Measurements from ENCODE around the gene SLC24A3.

The SLC24A3 gene

GRCh38 chr20:19692685-19693119 is 480.3 kb downstream of the SLC24A3 start (continued):
- TF ChIP-seq, protein P1, sequence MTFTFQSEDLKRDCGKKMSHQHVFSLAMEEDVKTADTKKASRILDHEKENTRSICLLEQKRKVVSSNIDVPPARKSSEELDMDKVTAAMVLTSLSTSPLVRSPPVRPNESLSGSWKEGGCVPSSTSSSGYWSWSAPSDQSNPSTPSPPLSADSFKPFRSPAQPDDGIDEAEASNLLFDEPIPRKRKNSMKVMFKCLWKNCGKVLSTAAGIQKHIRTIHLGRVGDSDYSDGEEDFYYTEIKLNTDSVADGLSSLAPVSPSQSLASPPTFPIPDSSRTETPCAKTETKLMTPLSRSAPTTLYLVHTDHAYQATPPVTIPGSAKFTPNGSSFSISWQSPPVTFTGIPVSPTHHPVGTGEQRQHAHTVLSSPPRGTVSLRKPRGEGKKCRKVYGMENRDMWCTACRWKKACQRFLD (tag by site-specific recombination; IDR thresholded peaks at IDR 0.05): no peak
- TF ChIP-seq MZF1 (tag by site-specific recombination; IDR thresholded peaks at IDR 0.05; ENCODE audit: borderline replicate concordance): no peak
- TF ChIP-seq ZNF23 (tag by site-specific recombination; IDR thresholded peaks at IDR 0.05; ENCODE audit: borderline replicate concordance): no peak
- peak; percentile 50 for TF ChIP-seq CTCF (tag by site-specific recombination; IDR thresholded peaks at IDR 0.05)
- TF ChIP-seq, protein P2, sequence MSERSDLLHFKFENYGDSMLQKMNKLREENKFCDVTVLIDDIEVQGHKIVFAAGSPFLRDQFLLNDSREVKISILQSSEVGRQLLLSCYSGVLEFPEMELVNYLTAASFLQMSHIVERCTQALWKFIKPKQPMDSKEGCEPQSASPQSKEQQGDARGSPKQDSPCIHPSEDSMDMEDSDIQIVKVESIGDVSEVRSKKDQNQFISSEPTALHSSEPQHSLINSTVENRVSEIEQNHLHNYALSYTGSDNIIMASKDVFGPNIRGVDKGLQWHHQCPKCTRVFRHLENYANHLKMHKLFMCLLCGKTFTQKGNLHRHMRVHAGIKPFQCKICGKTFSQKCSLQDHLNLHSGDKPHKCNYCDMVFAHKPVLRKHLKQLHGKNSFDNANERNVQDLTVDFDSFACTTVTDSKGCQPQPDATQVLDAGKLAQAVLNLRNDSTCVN (tag by site-specific recombination; optimal IDR thresholded peaks at IDR 0.05): no peak
- no peak for TF ChIP-seq KLF1 (tag by site-specific recombination; IDR thresholded peaks at IDR 0.05)
- TF ChIP-seq, protein P3, sequence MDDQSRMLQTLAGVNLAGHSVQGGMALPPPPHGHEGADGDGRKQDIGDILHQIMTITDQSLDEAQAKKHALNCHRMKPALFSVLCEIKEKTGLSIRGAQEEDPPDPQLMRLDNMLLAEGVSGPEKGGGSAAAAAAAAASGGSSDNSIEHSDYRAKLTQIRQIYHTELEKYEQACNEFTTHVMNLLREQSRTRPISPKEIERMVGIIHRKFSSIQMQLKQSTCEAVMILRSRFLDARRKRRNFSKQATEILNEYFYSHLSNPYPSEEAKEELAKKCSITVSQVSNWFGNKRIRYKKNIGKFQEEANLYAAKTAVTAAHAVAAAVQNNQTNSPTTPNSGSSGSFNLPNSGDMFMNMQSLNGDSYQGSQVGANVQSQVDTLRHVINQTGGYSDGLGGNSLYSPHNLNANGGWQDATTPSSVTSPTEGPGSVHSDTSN (CRISPR knock-in tag; IDR thresholded peaks at IDR 0.05): no peak
- no peak for TF ChIP-seq ZNF211 (tag by site-specific recombination; IDR thresholded peaks at IDR 0.05; ENCODE audit: low read depth)
- no peak for TF ChIP-seq ZNF529 (tag by site-specific recombination; IDR thresholded peaks at IDR 0.05; ENCODE audit: insufficient replicate concordance)
- TF ChIP-seq ZIC2 (tag by site-specific recombination; IDR thresholded peaks at IDR 0.05): peak; percentile 27; the same call in 1 of the 2 replicates
- peak; percentile 73; the same call in 1 of the 2 replicates for TF ChIP-seq SCRT1 (tag by site-specific recombination; IDR thresholded peaks at IDR 0.05; ENCODE audit: borderline replicate concordance)
- TF ChIP-seq ZNF324 (tag by site-specific recombination; IDR thresholded peaks at IDR 0.05): no peak
- TF ChIP-seq ZNF132 (tag by site-specific recombination; IDR thresholded peaks at IDR 0.05; ENCODE audit: borderline replicate concordance): no peak
- TF ChIP-seq ZNF518A (tag by site-specific recombination; conservative IDR thresholded peaks at IDR 0.05; ENCODE audit: low read depth): no peak
- TF ChIP-seq ZNF366 (tag by site-specific recombination; conservative IDR thresholded peaks at IDR 0.05): no peak
- no peak for TF ChIP-seq KLF8 (tag by site-specific recombination; IDR thresholded peaks at IDR 0.05)
- no peak for TF ChIP-seq GLI2 (tag by site-specific recombination; IDR thresholded peaks at IDR 0.05; ENCODE audit: borderline replicate concordance, low read depth)
- TF ChIP-seq ZNF398 (tag by site-specific recombination; IDR thresholded peaks at IDR 0.05): no peak
- no peak for TF ChIP-seq SP3 (tag by site-specific recombination; IDR thresholded peaks at IDR 0.05)
- TF ChIP-seq ZNF76 (tag by site-specific recombination; IDR thresholded peaks at IDR 0.05; ENCODE audit: borderline replicate concordance, low read depth): 0 out of 2 replicates have a peak, but pooled peaks have one; percentile 36
- TF ChIP-seq ZBTB1 (tag by site-specific recombination; IDR thresholded peaks at IDR 0.05): no peak
- TF ChIP-seq GLI4 (tag by site-specific recombination; IDR thresholded peaks at IDR 0.05): no peak
- TF ChIP-seq ZNF791 (tag by site-specific recombination; IDR thresholded peaks at IDR 0.05): no peak
- TF ChIP-seq GLIS2 (tag by site-specific recombination; IDR thresholded peaks at IDR 0.05): peak; percentile 55
- TF ChIP-seq ZNF266 (tag by site-specific recombination; IDR thresholded peaks at IDR 0.05; ENCODE audit: low read depth): no peak
- no peak for TF ChIP-seq ZSCAN5A (tag by site-specific recombination; IDR thresholded peaks at IDR 0.05)
- no peak for TF ChIP-seq ZNF777 (tag by site-specific recombination; IDR thresholded peaks at IDR 0.05; ENCODE audit: borderline replicate concordance)
